GM12892 (cell line): ENCODE measurements around the gene ACSL3.

ENCODE experiments used
- POLR2A ChIP-seq: IDR thresholded peaks from 2 replicates; pipeline ENCODE4 v1.6.1; 2011; ENCODE audit warnings: low read depth, low read length, control low read depth
- POLR2AphosphoS5 ChIP-seq: IDR thresholded peaks from 2 replicates; pipeline ENCODE4 v1.6.1; 2011; ENCODE audit warnings: low read depth, low read length, control low read depth

GRCh38 chr2:222878301-222878876, 17.6 kb downstream of the ACSL3 start:
- TF ChIP-seq POLR2A (no peak), POLR2AphosphoS5 (no peak)
